Astrocyte of the hippocampus (primary cell): ENCODE measurements around the gene CLN6.
"Not testable (repeated sequence)": the region's sequence is repeated elsewhere in the genome, so short reads cannot be mapped to it uniquely, and the experiment has no call there.

ENCODE experiments used
- DNase-seq: peaks from one replicate; pipeline ENCODE4 v3.0.0; 2011; ENCODE audit warnings: low read depth, low spot score

The CLN6 gene

DNA sequence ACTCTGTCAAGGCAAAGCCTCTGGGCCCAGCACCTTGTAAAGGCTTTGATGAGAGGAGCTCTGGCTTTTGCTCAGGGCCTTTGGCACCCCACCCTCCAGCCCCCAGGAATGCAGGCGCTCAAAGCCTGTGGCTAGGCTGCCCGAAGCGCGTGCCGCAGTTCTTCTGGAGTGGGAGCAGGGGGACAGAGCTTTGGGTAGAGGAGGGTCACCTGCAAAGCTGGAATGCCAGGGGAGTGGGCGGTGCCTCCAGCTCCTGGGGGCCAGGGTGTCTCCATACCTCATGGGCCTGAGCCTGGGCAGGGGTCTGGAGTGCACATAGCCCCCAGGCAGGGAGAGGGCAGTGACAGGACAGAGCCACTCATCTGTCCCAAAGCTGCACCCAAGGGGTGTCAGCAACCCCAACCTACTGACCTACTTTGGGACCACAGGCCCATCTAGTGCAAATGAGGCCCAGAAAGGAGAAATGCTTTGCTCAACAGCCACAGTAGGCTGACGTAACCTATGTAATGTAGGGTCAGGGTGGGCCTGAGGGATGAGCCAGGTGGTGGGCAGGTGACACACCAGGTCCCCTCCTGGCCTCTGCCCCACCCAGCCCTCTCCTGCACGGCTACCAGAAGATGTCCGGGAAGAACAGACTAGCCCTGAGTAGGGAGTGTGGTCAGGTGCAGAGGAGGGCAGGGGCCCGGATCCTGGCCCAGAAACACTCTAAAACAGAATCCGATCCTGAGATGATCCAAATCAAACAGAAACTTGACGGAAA is 22.2 kb downstream of the CLN6 start:
- DNase-seq: no peak

DNA sequence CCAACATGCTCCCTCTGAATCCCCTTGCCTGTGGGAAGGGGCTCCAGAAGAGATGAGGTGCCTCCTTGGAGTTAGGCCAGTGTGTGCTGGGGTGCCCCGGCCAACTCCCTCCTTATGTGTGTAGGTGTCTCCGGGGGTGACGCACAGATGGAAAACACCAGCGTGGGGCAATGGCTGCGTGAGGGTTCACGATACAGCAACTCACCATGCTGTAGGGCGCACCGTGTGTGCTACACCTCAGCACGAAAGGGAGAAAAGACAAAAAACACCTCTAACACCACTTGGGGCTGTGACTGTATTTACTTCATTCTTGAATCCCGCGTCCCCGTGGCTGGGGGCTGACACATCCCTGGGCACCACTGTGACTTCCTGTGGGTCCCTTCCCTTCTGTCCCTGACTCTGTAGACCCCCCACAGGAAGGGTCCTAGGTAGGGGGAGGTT is 22.8 kb downstream of the CLN6 start:
- DNase-seq: no peak

DNA sequence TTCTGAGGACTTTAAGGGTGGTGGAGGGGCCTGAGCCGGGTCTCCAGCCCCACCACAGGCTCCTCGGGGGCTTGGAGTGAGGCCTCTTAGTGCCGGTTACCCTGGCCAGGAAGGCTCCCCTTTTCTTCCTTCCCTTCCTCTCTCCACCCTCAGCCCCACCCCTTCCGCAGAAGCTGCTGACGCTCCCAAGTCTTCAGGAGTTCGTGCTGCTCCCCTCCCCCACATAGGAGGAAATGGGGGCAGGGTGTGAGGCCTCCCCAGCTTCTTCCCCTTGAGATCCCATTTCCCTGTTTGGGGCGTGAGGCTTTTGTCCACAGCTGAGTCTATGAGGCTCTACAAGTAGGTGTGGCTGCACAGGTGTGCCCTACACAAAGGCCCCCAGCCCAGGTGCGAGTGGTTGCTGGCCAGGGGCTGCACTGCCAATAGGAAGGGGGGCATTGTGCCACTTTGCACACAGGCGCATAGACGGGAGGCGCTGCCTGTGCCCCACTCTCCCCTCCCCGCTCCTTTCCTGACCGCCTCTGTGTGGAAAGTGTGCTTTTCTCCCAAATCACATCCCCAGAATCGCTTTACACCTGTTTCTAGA is 23.5 kb downstream of the CLN6 start:
- DNase-seq: no peak

DNA sequence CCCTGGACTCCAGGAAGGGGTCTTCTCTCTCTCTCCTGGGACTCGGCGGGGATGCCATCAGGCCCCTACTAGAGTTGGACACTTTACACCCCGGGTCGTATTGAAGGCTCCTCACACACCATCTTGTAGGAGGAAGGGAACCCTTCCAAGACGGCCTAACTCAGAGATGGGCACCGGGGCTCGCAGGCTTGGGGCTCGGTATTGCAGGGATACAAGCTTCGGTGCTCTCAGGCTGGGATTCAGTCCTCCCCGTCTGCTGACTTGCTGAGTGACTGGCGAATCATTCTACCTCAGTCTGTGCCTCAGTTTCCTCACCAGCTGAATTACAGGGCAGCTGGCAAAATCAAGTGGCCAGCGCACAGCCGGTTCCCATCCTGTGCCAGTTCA is 24.0 kb downstream of the CLN6 start:
- no peak for DNase-seq

DNA sequence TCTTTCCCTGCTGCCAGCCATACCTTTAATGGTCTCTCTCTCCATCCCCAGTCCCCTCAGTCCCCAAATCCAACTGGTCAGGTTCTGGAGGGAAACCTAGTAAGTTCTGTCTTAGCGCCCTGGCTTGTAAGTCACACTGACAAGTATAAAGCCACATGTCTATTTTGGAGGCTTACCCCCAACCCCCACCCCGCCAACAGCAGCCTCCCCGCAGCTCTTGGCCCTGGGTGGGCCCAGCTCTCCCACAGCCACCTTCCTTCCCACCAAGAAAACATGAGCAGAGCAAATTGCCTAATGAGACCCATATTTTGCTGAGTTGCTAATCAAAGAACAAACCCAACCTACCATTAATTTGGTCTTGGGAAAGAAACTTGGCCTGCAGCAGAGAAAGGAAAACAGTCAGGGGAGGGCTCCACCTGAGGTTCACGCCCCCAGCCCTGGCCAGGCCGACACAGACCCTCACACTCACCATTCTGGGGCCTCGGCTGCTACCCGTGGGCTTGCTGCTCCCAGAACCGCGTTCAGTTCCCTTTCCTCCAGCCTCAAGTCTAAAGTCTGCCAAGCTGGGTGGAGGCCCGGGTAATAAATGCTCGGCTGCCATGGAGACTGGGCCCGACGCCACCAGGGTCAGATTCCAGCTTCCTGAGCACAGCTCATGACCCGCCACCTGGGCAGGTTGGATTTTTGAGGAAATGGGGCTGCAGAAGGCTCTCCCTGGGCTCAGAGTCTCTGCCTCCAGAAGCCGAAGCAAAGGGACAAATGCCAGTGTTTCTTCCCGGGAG is 24.6 kb downstream of the CLN6 start, which contains the start of gene CALML4:
TSS of gene CALML4 (minus strand) at position 557 of the 782 bp plus-strand sequence. CDS start at position 472, 85 bp downstream.
- peak; percentile 65 for DNase-seq

DNA sequence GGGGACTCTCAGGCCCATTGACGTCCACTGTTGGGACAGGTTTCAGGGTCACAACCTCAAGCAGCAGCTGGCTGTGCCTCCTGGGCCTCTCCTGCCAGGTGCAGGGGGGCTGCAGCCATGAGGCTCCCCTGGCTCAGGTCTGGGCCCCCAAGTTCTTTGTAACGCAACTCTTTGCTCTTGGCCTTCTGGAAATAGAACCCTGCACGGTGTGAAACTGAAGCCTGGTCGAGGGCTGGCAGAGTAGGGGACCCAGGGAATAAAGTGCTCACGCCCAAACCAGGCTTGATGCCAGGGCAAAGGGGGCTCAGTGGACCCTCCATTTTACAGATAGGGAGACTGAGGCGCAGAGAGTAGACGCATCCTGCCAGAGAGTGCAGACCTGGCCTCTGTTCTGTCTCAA is 25.2 kb downstream of the CLN6 start:
- no peak for DNase-seq

DNA sequence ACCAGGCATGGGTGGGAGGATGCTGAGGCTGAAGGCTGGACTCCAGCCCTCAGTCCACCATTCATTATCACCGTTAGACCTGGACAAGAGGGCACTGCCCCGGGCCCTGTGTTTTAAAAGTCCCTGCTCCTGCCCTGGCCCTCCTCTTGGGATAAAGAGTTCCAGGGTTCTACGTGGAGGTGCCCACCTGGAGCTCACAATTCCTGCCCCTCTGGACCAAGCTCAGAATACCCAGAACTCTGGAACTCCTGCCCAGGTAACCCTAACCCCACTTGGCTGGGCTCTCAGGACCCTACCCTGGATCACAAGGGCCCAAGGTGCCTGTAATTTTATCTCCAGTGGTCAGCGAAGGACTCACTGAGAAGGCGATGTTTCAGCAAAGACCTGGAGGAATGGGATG is 25.6 kb downstream of the CLN6 start:
- no peak for DNase-seq

DNA sequence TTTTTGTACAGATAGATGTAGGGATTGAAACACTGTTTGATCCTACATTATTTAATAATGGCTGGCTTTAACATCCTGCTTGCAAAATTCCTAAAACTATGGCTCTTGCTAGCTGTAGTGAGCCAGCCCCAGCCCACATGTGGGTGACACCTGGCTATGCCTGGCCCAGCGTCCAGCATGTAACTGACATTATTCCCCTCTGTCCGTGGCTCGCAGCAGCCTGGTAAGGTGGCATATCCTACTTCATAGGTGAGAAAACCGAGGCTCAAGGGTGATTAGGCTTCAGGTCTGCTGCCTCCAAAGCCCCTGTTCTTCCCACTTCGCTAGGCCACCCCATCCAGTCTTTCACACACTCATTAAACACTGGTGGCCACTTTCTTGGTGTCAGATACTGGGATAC is 26.0 kb downstream of the CLN6 start:
- no peak for DNase-seq

DNA sequence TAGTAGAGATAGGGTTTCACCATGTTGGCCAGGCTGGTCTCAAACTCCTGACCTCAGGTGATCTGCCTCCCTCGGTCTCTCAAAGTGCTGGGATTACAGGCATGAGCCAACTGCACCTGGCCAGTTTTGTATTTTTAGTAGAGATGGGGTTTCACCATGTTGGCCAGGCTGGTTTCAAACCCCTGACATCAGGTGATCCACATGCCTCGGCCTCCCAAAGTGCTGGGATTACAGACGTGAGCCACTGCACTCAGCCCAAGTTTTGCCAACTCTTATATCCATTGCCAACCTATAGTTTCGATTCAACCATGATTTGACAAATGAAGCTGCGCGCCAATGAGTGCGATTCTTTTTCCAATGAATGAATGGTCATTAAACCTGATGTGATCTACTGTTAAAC is 26.5 kb downstream of the CLN6 start:
- DNase-seq: not testable (repeated sequence)

DNA sequence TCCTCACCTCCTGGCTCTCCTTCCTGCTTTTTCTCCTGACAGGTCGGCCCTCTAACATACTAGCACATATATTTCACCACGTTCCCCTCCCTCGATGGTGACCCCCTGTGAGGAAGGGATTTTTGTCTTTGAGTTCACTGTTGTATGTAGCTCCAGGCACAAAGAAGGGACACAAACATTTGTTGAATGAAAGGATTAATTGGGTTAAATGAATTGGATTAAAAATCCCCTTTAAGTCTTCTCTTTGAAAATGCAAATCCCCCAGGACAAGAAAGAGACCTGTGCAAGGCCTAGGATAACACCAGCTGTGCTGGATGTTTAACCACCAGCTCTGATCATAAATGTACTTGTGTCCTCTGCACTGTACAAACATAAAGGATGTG is 27.7 kb downstream of the CLN6 start:
- no peak for DNase-seq

DNA sequence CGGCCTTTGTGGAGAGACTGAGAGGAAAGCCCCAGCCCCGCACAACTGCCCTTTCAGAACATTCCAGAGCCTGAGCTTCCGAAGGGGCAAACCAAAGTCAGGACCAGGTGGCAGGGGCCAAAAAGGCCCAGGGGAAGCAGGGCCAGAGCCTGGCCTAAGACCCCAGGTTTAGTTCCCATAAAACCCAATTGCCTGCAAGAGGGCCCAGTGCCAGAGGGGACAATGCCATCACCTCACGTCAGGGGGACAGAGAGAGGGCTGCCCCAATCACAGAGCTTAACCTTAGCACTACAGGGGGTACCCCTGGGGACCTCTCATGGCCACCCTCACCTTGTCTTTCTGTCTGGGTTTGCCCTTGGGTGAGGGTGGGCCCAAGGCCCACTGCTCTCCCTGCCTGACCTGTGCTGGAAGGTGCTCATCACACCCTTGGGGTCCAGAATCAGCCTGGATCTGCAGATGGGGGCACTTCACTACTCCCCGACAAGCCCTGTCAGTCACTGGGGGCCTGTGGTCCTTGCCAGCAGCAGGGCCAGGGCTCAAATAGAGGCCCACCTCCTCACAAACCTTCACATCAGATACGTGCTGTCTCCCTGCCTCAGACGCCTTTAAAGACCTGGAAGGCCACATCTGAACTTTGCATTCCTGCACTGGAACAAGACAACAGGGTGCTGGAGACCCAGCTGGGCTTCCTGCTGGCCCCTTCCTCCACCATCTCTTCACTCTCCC is 28.2 kb downstream of the CLN6 start:
- DNase-seq: no peak

DNA sequence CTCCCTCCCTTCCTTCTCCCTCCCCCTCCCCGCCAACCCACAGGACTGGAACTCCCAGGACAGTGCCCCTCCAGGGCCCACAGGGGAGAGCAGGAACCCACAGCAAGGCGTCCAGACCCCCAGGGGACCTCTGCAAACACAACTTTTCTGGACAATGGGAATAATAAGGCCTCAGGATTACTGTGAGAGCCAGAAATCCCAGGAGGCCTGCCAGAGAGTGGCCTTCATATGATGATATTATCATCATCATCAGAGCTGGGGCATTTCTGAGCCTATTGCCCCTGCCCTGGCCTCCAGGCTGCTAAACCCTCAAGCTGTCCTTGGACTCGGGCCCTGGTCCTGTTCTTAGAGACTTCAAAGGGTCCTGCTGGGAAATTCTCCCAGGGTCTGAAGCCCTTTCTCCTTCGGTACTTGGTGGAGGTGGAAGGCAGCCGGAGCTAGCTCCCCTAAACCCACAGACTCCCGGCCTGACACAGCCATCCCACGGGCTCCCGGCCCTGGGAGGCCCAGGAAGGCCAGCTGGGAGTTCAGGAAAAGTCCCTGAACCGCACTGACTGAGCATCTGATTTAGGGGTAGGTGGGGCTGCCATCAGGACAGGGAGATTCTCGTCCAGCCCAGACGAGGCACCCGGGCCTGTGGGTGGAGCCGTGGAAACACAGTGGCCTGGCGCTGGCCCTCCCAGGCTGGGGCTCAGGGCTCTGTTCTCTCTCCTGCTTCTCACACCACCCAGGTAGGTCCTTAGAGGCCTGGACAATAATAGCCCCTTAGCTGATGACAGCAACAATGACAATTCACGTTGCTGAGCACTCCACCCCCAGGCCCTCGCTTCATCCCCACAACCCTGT is 29.3 kb downstream of the CLN6 start:
- no peak for DNase-seq

DNA sequence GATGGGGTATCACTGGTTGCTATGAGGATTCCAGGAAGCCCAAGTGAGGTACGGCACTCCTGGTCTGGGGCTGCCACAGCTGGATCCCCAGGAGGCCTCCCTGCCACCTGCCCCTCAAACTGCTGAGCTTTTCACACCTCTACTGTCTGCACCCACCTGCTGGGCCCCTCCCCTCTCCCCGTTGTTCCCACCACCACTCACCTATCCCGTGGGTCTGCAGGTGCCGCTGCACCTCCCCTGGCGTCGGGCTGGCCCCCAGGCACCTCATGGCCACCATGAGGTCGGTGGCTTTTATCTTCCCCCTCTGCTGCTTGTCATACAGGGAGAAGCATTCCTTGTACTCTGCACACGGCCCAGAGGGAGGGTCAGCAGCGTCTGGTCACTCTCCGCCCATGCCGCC is 30.2 kb downstream of the CLN6 start:
- no peak for DNase-seq

DNA sequence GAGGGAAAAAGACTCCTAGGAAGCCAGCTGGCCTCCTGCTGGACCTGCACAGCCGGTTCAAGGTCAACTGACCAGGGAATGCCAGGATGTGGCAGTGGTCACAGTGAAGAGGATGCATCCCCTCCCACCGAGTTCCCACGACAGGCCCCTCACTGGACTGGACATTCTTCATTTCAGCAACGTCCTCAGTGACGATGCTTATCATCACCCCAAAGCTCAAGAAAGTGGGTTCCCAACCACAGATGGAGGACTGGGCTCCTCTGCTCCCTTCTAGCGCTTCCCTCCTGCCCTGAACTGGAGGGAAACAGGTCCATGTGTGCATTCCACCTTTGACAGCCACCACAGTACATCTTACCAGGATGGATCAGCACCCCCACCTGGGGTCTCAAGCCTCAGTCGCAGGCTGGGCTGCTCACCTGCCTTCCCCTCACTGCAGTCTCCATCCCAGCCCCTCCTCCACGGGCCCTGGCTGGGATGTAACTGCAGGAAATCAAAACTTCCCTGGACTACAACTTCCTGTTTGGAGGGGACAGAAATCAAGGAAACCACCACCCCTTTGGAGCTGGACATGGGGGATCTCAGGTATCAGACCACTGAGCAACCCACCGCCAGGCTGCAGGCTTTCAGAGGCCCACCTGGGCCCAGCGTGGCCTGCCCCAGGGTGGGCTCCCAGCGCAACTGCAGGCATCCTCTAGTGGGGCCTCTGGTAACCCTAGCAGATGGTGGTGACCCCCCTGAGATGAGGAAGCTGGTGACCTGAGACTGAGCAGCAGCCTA is 31.7 kb downstream of the CLN6 start:
- no peak for DNase-seq

DNA sequence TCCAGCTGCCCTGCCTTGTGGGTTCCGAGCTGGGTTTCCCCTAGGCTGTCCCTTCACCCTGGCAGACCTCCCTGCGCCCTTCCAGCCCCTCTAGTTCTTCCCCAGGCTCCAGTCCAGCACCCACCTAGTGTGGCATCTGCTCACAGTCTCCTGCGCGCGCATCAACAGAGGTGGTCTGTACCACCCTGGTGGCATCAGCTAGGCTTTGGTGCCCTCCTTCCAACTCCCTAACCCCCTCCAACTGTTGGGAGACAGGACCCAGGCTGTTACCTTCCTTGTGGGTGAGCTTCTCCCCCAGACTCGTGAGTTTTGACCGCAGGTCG is 32.4 kb downstream of the CLN6 start:
- DNase-seq: no peak

DNA sequence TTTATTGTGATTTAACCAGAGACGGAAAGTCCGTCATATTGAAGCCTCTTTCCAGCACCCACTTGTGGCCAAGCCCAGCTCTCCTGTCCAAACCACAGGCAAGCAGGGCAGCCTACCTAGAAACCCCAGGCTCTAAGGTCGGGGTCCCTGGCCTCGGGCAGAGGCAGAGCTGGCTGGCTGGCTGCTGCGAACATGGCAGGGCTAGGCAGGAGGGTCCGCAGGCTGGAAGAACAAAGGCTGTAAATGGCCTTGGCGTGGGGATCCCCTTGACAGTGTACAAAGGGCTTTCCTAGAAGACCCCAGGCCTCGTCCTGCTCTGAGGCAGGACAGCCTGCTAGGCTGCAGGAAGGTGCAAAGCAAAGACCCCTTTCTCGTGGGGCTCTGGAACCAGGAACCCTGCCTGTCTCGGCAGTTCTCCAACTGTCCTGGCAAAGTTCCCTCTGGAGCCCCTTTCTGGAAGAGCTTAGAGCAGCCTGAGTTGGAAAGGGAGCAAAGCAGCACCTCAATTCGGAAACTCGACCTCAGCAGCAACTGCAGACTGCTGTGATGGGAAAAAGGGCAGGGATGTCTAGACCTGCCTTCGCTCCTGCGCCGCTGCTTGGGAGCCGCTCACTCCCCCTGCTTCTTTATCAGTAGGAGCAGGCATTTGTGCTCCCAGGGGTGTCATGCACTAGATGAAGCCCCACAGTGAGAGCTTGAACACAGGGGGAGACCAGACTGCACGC is 32.9 kb downstream of the CLN6 start:
- no peak for DNase-seq

DNA sequence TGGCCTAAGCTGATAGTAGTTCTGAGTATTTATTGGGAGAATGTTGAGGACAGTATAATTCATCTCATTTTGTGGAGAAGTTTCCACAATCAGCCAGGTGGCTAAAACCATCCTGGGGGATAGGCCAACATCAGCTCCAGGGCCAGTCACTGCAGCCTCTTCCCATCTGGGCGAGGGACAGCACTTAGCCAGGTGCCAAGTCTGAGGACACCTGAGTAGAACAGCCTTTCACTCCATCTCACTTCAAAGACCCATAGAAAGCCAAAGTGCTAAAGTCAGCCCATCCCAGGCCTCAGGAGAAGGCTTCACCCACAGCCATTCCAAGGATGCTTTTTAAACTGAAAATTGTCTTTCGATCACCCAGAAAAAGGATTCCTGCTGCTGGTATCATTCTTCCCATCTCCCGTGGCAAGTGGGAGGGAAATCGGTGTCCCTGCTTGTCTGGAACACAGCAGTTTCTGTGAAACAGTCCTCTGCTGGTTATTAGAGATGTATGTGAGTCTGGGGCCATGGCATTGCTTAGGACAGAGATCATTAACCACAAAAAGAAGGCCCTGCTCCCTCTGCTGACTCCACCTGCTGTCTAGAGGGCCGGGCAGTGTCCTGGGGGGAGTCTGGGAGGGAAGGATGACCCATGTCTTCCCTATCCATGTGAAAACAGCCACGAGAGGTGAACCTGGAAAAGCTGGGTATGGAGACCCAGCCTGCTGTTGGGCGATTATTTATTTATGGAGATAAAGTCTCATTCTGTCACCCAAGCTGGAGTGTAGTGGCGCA is 34.0 kb downstream of the CLN6 start:
- no peak for DNase-seq

DNA sequence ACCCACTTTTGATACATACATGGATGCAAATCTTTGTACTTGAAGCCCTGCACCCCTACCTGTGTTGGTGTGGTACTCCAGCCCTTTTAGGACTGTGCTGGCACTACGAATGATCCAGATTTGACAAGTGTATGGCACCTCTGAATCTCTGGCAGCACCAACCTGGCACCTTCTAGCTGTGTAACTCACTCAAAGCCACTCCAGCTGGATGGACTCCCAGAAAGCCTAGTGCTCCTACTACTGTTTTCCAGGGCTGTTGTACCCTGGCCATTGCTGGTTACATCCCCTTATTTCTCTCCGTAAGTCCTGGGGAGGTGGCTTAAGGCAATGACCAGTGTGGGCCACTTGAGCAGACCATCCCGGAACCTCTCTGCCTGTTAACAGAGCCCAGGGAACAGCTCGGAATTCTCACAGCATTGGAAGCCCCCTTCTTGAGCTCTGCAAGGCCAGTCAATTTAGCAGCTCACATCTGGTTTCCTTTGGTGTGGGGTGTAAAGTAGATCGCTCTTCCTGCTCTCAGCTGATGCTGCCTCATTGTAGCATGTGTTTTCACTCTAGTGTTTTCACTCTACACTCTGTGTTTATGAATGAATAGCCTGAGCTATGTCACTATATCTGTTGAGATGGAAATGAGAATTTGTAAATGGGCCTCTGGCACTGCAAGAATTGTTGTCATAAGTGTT is 36.6 kb downstream of the CLN6 start:
- no peak for DNase-seq
